Measurements from ENCODE around the gene SFMBT2. TPM values are rescaled to one million over a fixed set of nuclear protein-coding genes. Genes with fewer than 3 reads are reported as not detected.

SFMBT2 gene
- total and polyA plus RNA-seq, 2 of the 13 experiments (the other 11 are each of a cell fraction or from before 2014, with no cell fraction given), result 0.01 to 0.02 TPM

DNA sequence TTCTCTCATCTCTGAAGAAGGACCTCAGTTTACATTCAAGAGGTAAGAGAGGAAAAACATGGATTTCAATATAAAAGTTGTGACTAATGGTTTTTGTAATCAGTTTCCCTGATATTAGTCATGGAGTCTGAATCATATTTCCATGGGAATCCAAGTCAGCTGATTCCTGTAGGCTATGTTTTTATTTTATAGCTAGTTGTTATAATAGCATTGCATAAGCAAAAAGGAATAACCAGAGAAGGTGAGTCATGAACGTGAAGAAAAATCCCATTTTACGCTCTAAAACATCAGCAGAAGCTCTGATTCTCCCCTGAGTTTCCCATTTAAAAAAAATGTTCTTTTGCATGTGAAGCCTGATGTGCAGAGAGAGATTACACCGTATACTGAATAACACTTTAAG lies 299.3 kb downstream of the SFMBT2 start:
- H3K79me2 ChIP-seq (ENCODE audit: insufficient read depth, low read length), result no peaks in the 10 kb centered on the region
- no TSS peak for BruUV-seq (replicated peaks)
- no peak for ATAC-seq
- H3K27me3 ChIP-seq (ENCODE audit: control insufficient read depth in 1 of 2, insufficient read depth in 2 of 2, low read length in 2 of 2), result 0 out of 5 replicates have a peak, but pooled peaks cover 0 to 2% of the 10 kb centered on the region in 2 experiments
- WGBS (ENCODE audit: low lambda C conversion rate), result 20% methylated on average over 3 of the region's 3 CpGs
- DNase-seq (ENCODE audit: low spot score), result no peak
- no peak overlapping the region for H3K4me2 ChIP-seq (ENCODE audit: low read depth, low read length)
- no peaks in the 10 kb centered on the region for H3K9me3 ChIP-seq (ENCODE audit: low read length)
- ChIA-PET CTCF (ENCODE audit: low intra/inter-chr PET ratio, low total read pairs) (no interaction called here), POLR2A (no interaction called here)
- no peaks in the 10 kb centered on the region for H4K20me1 ChIP-seq (ENCODE audit: insufficient read depth, low read length)
- in situ Hi-C loops (cut with HindIII; ENCODE audit: extremely low pct_ligation_motif_present, low pct_unique_long_range_greater_than_20kb), result no loop called here
- H3K27ac ChIP-seq (ENCODE audit: extremely low read length, insufficient read depth, low read length), result no peak overlapping the region
- no peak for TF ChIP-seq NRL (CRISPR knock-in tag; IDR thresholded peaks at IDR 0.05; ENCODE audit: borderline replicate concordance)
- TF ChIP-seq ZFY (CRISPR knock-in tag; IDR thresholded peaks at IDR 0.05), result no peak
- TF ChIP-seq ZNF276 (CRISPR knock-in tag; IDR thresholded peaks at IDR 0.05; ENCODE audit: low read depth), result no peak
- TF ChIP-seq KDM5B (CRISPR knock-in tag; IDR thresholded peaks at IDR 0.05; ENCODE audit: borderline replicate concordance), result no peak
- TF ChIP-seq CEBPG (CRISPR knock-in tag; IDR thresholded peaks at IDR 0.05), result no peak
- no peak for TF ChIP-seq ZNF678 (CRISPR knock-in tag; IDR thresholded peaks at IDR 0.05)
- no peak for TF ChIP-seq ELF1 (CRISPR knock-in tag; IDR thresholded peaks at IDR 0.05)
- no peak for TF ChIP-seq ZNF124 (CRISPR knock-in tag; IDR thresholded peaks at IDR 0.05)
- no peak for TF ChIP-seq GABPA (IDR thresholded peaks at IDR 0.05; ENCODE audit: low read depth, low read length)
- TF ChIP-seq GABPA (CRISPR knock-in tag; IDR thresholded peaks at IDR 0.05; ENCODE audit: low read depth), result no peak
- no peak for TF ChIP-seq FLYWCH1 (CRISPR knock-in tag; IDR thresholded peaks at IDR 0.05)
- no peak for TF ChIP-seq MTA1 (CRISPR knock-in tag; IDR thresholded peaks at IDR 0.05; ENCODE audit: borderline replicate concordance)
- no peak for TF ChIP-seq POLR2AphosphoS2 (IDR thresholded peaks at IDR 0.05; ENCODE audit: low read depth, low read length)
- TF ChIP-seq, protein P1, sequence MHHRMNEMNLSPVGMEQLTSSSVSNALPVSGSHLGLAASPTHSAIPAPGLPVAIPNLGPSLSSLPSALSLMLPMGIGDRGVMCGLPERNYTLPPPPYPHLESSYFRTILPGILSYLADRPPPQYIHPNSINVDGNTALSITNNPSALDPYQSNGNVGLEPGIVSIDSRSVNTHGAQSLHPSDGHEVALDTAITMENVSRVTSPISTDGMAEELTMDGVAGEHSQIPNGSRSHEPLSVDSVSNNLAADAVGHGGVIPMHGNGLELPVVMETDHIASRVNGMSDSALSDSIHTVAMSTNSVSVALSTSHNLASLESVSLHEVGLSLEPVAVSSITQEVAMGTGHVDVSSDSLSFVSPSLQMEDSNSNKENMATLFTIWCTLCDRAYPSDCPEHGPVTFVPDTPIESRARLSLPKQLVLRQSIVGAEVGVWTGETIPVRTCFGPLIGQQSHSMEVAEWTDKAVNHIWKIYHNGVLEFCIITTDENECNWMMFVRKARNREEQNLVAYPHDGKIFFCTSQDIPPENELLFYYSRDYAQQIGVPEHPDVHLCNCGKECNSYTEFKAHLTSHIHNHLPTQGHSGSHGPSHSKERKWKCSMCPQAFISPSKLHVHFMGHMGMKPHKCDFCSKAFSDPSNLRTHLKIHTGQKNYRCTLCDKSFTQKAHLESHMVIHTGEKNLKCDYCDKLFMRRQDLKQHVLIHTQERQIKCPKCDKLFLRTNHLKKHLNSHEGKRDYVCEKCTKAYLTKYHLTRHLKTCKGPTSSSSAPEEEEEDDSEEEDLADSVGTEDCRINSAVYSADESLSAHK (CRISPR knock-in tag; IDR thresholded peaks at IDR 0.05; ENCODE audit: borderline replicate concordance), result no peak
- no peak for TF ChIP-seq PLRG1 (conservative IDR thresholded peaks at IDR 0.05)
- TF ChIP-seq DNMT3B (CRISPR knock-in tag; conservative IDR thresholded peaks at IDR 0.05), result no peak
- no peak for TF ChIP-seq FOXK1 (CRISPR knock-in tag; IDR thresholded peaks at IDR 0.05; ENCODE audit: borderline replicate concordance, low read depth)
- TF ChIP-seq, protein P2, sequence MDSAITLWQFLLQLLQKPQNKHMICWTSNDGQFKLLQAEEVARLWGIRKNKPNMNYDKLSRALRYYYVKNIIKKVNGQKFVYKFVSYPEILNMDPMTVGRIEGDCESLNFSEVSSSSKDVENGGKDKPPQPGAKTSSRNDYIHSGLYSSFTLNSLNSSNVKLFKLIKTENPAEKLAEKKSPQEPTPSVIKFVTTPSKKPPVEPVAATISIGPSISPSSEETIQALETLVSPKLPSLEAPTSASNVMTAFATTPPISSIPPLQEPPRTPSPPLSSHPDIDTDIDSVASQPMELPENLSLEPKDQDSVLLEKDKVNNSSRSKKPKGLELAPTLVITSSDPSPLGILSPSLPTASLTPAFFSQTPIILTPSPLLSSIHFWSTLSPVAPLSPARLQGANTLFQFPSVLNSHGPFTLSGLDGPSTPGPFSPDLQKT (CRISPR knock-in tag; IDR thresholded peaks at IDR 0.05; ENCODE audit: borderline replicate concordance), result no peak
- TF ChIP-seq NCOR1 (IDR thresholded peaks at IDR 0.05; ENCODE audit: borderline replicate concordance, low read length), result no peak
- no peak overlapping the region for H3K4me3 ChIP-seq (replicated peaks in 1 of 3; ENCODE audit: insufficient read depth in 1 of 3, low read depth in 2 of 3, low read length in 3 of 3)
- intact Hi-C loops (cut with micrococcal nuclease; ENCODE audit: unreplicated experiment), result no loop called here
- no peak for FAIRE-seq
- no peaks in the 10 kb centered on the region for H3K4me1 ChIP-seq (ENCODE audit: insufficient read depth, low read length)
- no peak overlapping the region for H2AFZ ChIP-seq (ENCODE audit: low read length)
- no peaks in the 10 kb centered on the region for H3K36me3 ChIP-seq (replicated peaks in 1 of 2; ENCODE audit: control insufficient read depth in 1 of 2, insufficient read depth in 2 of 2, low read length in 2 of 2)
- no peak overlapping the region for H3K9ac ChIP-seq (ENCODE audit: insufficient read depth, low read depth, low read length)

Measured in HepG2 (cell line).